ENCODE measurements around the gene BCL3.

BCL3 gene

GRCh38 chr19:44738136-44738535 is 10.4 kb upstream of the BCL3 start:
- TF ChIP-seq CTCF (IDR thresholded peaks at IDR 0.05; ENCODE audit: low read depth, low read length), result no peak
- no peak overlapping the region for H3K4me3 ChIP-seq (ENCODE audit: low read depth, low read length)

GRCh38 chr19:44738603-44739558 is 9.6 kb upstream of the BCL3 start:
- no peak overlapping the region for H3K4me3 ChIP-seq (ENCODE audit: low read depth, low read length)
- no peak for TF ChIP-seq CTCF (IDR thresholded peaks at IDR 0.05; ENCODE audit: low read depth, low read length)

- H3K4me3 ChIP-seq (ENCODE audit: low read depth, low read length), result no peak overlapping the region
- TF ChIP-seq CTCF (IDR thresholded peaks at IDR 0.05; ENCODE audit: low read depth, low read length), result 0 out of 2 replicates have a peak, but pooled peaks have one; percentile 12
Measured at GRCh38 chr19:44740351-44740824, 8.1 kb upstream of the BCL3 start.

- TF ChIP-seq CTCF (IDR thresholded peaks at IDR 0.05; ENCODE audit: low read depth, low read length), result no peak
- H3K4me3 ChIP-seq (ENCODE audit: low read depth, low read length), result no peak overlapping the region
Measured at GRCh38 chr19:44741258-44741731, 7.2 kb upstream of the BCL3 start.

GRCh38 chr19:44741841-44742329 is 6.6 kb upstream of the BCL3 start:
- TF ChIP-seq CTCF (IDR thresholded peaks at IDR 0.05; ENCODE audit: low read depth, low read length), result no peak
- H3K4me3 ChIP-seq (ENCODE audit: low read depth, low read length), result no peak overlapping the region; the same call in 1 of the 2 replicates

- TF ChIP-seq CTCF (IDR thresholded peaks at IDR 0.05; ENCODE audit: low read depth, low read length), result no peak
- no peak overlapping the region; the same call in 1 of the 2 replicates for H3K4me3 ChIP-seq (ENCODE audit: low read depth, low read length)
Measured at GRCh38 chr19:44742330-44743061, 6.0 kb upstream of the BCL3 start.

Measured in WI38 (cell line).